K562 (cell line): ENCODE data around the gene PRTN3. TPM values are rescaled to one million over a fixed set of nuclear protein-coding genes. Genes with fewer than 3 reads are reported as not detected.

ENCODE experiments used
- ATF3 ChIP-seq, 2 experiments: fragments of 450-650 bp in 1 of 2; sonication (generic) in 1 of 2; formaldehyde crosslinking in 1 of 2; IDR thresholded peaks in 1 of 2; conservative IDR thresholded peaks in 1 of 2; 2 replicates each; pipeline versions ENCODE4 v1.6.1 to v1.8.1; 2016 to 2023; ENCODE audit warnings: mild to moderate bottlenecking in 2 of 2, moderate library complexity in 2 of 2, inconsistent platforms in 1 of 2, missing genetic modification reagents in 1 of 2
- BRD9 ChIP-seq: fragments of 450-650 bp; IDR thresholded peaks from 2 replicates; pipeline ENCODE4 v1.6.1; 2018; ENCODE audit warnings: low read depth; ENCODE audit not compliant: partially characterized antibody
- ELF2 ChIP-seq: fragments of 250-450 bp; sonication (Bioruptor Pico); IDR thresholded peaks from 2 replicates; pipeline ENCODE4 v1.5.0; 2021; ENCODE audit warnings: mild to moderate bottlenecking
- EWSR1 ChIP-seq: fragments of 450-650 bp; IDR thresholded peaks from 2 replicates; pipeline ENCODE4 v1.6.1; 2018; ENCODE audit warnings: borderline replicate concordance, mild to moderate bottlenecking, low read depth, moderate library complexity; ENCODE audit not compliant: partially characterized antibody
- GATAD2B ChIP-seq: fragments of 450-650 bp; IDR thresholded peaks from 2 replicates; pipeline ENCODE4 v1.6.1; 2017; ENCODE audit warnings: mild to moderate bottlenecking, borderline replicate concordance
- HNRNPL ChIP-seq: fragments of 200-400 bp; formaldehyde crosslinking; IDR thresholded peaks from 2 replicates; pipeline ENCODE4 v1.6.1; 2017; ENCODE audit warnings: low read depth, mild to moderate bottlenecking, low read length
- POLR2AphosphoS5 ChIP-seq: IDR thresholded peaks from 2 replicates; pipeline ENCODE4 v1.6.1; 2011; ENCODE audit warnings: mild to moderate bottlenecking, low read depth, low read length, moderate library complexity; ENCODE audit not compliant: control insufficient read depth, insufficient read depth
- POLR2G ChIP-seq: fragments of 200-400 bp; formaldehyde crosslinking; IDR thresholded peaks from 2 replicates; pipeline ENCODE4 v1.6.1; 2017; ENCODE audit warnings: low read depth, mild to moderate bottlenecking, antibody characterized with exemption, low read length, moderate library complexity
- SAFB ChIP-seq: fragments of 200-400 bp; formaldehyde crosslinking; IDR thresholded peaks from 2 replicates; pipeline ENCODE4 v1.6.1; 2017; ENCODE audit warnings: low read depth, low read length, borderline replicate concordance
- SNIP1 ChIP-seq: fragments of 450-650 bp; IDR thresholded peaks from 2 replicates; pipeline ENCODE4 v1.7.1; 2017; ENCODE audit warnings: low read depth, mild to moderate bottlenecking
- ZBTB26 ChIP-seq: fragments of 450-650 bp; formaldehyde crosslinking; IDR thresholded peaks from 2 replicates; pipeline ENCODE4 v1.4.0; 2022; ENCODE audit warnings: missing genetic modification characterization
- ZBTB7A ChIP-seq: IDR thresholded peaks from 2 replicates; pipeline ENCODE4 v1.6.1; 2011; ENCODE audit warnings: low read depth, mild to moderate bottlenecking, low read length, moderate library complexity, borderline replicate concordance; ENCODE audit not compliant: control insufficient read depth
- ZNF140 ChIP-seq: fragments of 250-450 bp; sonication (Bioruptor Pico); IDR thresholded peaks from 2 replicates; pipeline ENCODE4 v1.8.0; 2021; ENCODE audit warnings: moderate library complexity, mild to moderate bottlenecking, inconsistent platforms
- ZNF165 ChIP-seq: fragments of 250-450 bp; sonication (Bioruptor Pico); IDR thresholded peaks from 2 replicates; pipeline ENCODE4 v1.4.0; 2020; ENCODE audit warnings: borderline replicate concordance
- polyA plus RNA-seq, 8 experiments: library from polyadenylated mRNA; depleted of rRNA in 4 of 8; stranded (reverse) in 5 of 8; unstranded in 3 of 8; fragments of >200 nt; fragmentation: Nextera tagmentation in 2 of 8; fragmentation: Illumina TruSeq in 1 of 8; extraction: Ambion mirVana in 2 of 8; extraction: Trizol in 1 of 8; gene quantifications; 2 replicates each; pipeline versions ENCODE4 v1.2.1 to v1.2.3, GENCODE V29; 2011 to 2014; ENCODE audit warnings: inconsistent platforms in 1 of 8, missing spikeins in 1 of 8
- total RNA-seq, 7 experiments: library from RNA; depleted of rRNA in 6 of 7; stranded (reverse); fragments of >200 nt in 6 of 7; fragmentation: Illumina TruSeq in 2 of 7; extraction: Trizol in 2 of 7; gene quantifications; 2 replicates each; pipeline versions ENCODE4 v1.2.1 to v1.2.3, GENCODE V29; 2011 to 2021; ENCODE audit warnings: low replicate concordance in 1 of 7
- TF ChIP-seq, protein P1 (sequence below): sonication (generic); formaldehyde crosslinking; IDR thresholded peaks from 2 replicates; pipeline ENCODE4 v1.8.1; 2023; ENCODE audit warnings: missing genetic modification reagents, mild to moderate bottlenecking, borderline replicate concordance

The PRTN3 gene
- total and polyA plus RNA-seq, 9 of the 15 experiments (the other 6 are each of a cell fraction or from before 2014, with no cell fraction given), result 0.14 to 0.86 (median 0.43) TPM; not detected in 3

- TF ChIP-seq ZBTB26 (CRISPR knock-in tag) (no peak), SNIP1 (no peak), POLR2AphosphoS5 (no peak), HNRNPL (no peak), BRD9 (no peak), ZNF140 (no peak), POLR2G (peak; percentile 49; the same call in 1 of the 2 replicates), ZNF165 (CRISPR knock-in tag) (no peak), ZBTB7A (peak; percentile 27; the same call in 1 of the 2 replicates), GATAD2B (no peak), ATF3 (IDR thresholded peaks at IDR 0.05) (peak; percentile 53), ATF3 (CRISPR knock-in tag; conservative IDR thresholded peaks at IDR 0.05) (no peak), EWSR1 (no peak), ELF2 (CRISPR knock-in tag) (no peak), SAFB (no peak)
- TF ChIP-seq, protein P1, sequence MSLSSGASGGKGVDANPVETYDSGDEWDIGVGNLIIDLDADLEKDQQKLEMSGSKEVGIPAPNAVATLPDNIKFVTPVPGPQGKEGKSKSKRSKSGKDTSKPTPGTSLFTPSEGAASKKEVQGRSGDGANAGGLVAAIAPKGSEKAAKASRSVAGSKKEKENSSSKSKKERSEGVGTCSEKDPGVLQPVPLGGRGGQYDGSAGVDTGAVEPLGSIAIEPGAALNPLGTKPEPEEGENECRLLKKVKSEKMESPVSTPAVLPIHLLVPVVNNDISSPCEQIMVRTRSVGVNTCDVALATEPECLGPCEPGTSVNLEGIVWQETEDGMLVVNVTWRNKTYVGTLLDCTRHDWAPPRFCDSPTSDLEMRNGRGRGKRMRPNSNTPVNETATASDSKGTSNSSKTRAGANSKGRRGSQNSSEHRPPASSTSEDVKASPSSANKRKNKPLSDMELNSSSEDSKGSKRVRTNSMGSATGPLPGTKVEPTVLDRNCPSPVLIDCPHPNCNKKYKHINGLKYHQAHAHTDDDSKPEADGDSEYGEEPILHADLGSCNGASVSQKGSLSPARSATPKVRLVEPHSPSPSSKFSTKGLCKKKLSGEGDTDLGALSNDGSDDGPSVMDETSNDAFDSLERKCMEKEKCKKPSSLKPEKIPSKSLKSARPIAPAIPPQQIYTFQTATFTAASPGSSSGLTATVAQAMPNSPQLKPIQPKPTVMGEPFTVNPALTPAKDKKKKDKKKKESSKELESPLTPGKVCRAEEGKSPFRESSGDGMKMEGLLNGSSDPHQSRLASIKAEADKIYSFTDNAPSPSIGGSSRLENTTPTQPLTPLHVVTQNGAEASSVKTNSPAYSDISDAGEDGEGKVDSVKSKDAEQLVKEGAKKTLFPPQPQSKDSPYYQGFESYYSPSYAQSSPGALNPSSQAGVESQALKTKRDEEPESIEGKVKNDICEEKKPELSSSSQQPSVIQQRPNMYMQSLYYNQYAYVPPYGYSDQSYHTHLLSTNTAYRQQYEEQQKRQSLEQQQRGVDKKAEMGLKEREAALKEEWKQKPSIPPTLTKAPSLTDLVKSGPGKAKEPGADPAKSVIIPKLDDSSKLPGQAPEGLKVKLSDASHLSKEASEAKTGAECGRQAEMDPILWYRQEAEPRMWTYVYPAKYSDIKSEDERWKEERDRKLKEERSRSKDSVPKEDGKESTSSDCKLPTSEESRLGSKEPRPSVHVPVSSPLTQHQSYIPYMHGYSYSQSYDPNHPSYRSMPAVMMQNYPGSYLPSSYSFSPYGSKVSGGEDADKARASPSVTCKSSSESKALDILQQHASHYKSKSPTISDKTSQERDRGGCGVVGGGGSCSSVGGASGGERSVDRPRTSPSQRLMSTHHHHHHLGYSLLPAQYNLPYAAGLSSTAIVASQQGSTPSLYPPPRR, result no peak
Observed at GRCh38 chr19:869245-870177, 28.7 kb downstream of the PRTN3 start (continued).
